HG02885 (cell line): ENCODE measurements around the gene EEF1A2.

Source experiments
- ATAC-seq: cut with Tn5 transposase; IDR thresholded peaks from one replicate; pipeline ENCODE4 v1.9.1; 2021; ENCODE audit warnings: mild to moderate bottlenecking; ENCODE audit not compliant: unreplicated experiment, poor library complexity

EEF1A2 gene

DNA sequence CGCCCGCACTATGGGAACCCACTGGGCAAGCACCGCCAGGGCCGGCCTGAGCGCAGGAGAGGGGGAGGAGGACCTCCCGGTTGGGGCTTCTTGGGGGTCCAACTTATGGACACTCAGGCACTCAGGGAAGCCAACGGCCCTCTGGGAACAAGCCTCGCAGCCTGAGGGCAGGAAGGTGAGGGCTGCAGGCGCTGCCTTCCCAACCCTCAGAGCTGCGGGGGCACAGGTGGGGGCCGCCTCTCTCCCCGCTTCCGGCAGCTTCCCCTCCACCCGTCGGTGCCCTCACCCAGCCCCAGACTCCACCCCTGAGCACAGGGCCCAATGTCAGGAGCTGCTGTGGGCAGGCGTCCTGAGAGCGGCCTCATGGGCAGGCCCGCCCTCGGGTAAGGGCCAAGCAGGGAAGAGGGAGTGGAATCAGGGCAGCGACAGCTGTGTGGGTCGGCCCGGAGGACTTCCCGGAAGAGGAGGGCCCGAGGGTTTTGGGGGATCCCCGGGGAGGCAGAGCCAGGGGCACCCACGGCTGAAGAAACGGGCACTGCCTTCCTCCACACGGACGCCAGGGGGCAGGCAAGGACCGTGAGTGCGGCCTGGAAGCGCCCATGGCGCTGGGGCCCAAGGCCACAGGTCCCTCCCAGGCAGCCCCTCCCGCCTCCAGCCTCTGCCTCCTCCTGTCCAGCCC is 38.8 kb upstream of the EEF1A2 start:
- peak; percentile 87 for ATAC-seq

DNA sequence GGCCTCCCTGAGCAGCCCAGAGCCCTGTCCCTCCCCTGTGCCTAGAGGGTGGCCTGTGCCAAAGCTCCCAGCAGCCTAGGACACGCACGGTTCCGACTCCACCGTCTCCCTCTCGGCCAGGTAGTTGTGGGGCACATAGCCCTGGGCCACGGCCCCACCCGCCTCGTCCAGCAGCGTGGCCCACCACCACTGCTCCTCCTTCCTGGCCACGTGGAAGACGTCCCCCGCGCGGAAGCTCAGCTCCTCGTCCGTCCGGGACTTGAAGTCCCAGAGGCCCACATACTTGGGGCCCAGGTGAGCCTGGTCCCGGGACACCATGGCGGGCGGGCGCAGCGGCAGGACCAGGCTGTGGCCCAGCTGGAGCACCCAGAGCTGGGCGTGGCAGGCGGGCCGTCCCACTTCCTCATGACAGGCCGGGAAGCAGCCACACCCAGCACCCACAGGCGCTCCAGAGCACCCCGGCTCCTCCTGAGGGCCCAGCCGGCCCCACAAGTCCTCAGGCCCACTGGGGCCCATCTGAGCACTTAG is 38.2 kb upstream of the EEF1A2 start, which contains the start of gene PTK6:
Gene PTK6, minus strand, starts transcription at position 380 of the 528 bp plus-strand sequence. Its CDS starts 62 bp downstream, at position 318.
- ATAC-seq = peak; percentile 6

DNA sequence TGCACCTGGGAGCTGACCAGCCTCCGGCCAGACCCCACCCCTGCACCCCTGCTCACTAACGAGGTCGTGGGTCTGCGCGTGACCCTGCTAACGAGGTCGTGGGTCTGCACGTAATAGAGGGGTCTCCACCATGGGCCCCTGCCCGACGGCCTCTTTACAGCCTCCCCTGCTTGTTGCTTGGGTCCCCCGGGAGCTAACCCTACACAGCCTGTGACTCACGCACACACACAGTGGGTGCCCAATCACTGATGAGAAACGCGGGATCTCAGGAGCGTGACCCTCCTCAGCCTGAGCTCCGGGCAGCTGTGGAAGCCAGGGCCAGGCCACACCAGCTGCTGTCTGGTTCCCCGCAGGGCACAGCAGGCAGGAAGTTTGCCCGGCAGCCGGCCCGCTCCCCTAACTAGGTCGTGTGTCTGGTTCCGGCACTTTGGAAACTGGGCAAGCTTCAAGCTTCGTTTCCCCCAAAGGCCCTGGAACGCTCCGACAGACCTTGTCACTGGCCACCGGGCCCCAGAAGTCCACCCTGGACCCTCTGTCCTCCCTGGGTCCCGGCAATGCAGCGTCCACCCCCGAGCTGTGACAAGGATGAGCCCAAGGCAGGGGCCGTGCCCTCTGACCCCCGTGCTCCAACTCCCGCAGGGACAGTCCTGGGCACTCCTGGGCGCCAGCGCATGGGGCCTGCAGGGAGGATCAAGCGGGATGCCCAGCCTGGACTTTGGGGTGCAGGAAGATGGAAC is 37.5 kb upstream of the EEF1A2 start:
- ATAC-seq = no peak

DNA sequence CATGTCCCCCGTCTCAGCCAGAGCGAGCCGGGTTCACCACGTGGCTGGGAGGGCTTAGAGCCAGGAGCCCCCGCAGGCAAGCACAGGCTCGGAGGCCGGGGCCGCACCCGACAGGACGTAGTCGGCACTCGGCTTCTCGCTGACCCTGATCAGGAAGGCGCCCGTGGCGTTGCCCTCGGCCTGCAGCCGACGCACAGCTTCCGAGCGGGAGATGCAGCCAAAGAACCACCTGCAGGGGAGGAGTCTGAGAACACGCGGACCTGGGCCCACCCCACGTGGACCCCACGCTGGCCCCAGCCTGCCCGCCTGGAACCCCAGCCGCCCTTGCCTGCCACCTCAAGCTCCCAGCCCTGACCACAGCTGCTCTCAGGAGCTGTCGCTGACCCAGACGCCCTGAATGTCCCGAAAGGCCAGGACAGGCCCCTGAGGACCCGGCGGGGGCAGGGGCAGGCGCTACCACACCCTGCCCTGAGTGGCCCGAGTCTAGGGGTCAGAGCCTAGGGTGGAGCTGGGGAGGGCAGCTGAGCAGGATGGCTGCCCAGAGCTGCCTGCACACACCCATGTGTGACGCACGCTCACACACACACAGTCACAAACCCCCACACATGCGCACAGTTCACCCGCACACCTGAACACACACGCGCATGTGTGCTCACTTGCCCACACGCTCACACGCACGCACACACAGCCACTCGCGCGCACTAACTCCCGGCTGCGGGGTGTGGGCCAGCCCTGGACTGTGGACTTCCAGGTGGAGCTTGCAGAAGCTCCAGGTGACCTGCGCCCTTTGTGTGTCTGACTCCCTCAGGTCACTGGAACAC is 36.2 kb upstream of the EEF1A2 start:
- ATAC-seq = no peak

DNA sequence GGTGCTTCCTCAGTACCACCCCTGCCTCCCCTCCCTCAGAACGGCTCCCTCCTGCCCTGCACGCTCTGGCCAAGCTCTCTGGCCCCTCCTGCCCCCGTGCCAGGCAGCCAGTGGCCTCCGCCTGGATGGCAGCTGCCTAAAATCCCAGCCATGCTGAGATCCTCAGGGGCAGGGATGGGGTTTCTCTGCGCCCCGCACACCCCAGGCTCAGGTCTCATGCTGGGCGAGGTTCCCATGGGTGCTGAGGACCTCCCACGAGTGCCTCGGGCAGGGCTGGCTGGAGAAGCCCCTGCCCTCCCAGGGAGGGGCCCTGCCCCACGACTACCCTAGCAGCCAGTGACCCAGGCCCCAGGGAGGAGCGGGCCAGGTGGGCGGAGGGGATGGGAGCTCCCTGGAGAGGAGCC is 35.5 kb upstream of the EEF1A2 start:
- ATAC-seq = no peak

DNA sequence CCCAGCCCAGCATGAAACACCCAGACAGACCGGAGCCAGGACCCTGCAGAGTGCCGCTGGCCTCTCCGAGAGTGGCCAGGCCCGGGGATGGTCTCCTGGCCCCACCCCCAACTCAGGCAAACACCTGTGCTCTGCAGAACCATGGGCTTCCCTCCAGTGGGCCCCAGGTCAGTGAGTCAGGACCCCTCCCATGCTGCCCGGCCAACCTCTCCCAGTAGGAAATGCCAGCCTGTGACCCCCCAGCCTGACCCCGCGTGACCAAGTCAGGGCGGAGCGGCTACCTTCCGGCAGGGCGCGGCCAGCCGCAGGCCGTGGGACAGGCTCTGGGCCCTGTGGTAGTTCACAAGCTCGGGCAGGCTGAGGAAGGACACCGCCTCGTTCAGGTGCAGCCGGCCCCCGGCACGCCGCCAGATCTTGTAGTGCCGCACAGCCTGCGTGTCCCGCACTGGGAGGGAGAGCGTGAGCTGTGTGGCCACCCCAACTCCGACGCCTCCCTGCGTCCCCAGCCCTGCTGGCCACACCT is 35.0 kb upstream of the EEF1A2 start:
- ATAC-seq = no peak

DNA sequence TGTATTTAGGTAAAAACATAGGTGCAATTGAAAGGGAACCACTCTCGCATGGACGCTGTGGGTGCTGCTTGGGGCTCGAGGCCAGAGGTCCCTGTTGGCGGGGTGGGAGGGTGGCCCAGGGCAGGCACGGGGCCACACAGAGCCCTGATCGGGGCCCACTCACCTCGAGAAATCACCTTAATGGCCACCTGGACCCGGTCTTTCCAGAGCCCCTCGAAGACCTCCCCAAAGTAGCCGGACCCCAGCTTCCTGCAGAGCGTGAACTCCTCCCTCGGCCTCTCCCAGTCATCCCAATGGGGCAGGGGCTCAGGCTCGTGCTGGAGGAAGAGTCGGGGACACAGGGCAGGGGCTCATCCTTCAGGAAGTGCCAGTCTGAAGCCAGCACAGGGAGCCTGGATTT is 34.5 kb upstream of the EEF1A2 start:
- ATAC-seq = no peak

DNA sequence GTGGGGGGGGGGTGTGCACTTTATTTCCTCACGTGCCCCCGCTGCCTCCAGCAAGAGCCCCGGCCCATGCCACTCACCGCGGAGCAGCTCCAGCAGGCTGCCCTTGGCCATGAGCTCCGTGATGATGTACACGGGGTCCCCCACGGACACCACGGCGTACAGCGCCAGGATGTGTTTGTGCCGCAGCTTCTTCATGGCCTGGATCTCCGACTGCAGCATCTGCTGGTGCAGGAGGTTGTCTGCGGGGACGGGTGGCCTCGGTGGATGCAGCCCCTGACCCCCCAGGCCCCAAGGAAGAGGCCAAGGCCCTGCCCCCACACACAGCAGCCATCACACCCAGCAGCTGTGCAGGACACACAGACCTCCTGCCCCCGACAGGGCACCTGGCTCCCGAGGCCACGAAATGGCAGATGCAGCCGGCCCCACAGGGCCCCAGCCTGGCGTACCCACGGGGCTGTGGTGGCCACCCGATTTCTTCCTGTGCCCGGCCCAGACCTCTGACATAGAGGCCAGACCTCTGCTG is 33.6 kb upstream of the EEF1A2 start:
- ATAC-seq = no peak

DNA sequence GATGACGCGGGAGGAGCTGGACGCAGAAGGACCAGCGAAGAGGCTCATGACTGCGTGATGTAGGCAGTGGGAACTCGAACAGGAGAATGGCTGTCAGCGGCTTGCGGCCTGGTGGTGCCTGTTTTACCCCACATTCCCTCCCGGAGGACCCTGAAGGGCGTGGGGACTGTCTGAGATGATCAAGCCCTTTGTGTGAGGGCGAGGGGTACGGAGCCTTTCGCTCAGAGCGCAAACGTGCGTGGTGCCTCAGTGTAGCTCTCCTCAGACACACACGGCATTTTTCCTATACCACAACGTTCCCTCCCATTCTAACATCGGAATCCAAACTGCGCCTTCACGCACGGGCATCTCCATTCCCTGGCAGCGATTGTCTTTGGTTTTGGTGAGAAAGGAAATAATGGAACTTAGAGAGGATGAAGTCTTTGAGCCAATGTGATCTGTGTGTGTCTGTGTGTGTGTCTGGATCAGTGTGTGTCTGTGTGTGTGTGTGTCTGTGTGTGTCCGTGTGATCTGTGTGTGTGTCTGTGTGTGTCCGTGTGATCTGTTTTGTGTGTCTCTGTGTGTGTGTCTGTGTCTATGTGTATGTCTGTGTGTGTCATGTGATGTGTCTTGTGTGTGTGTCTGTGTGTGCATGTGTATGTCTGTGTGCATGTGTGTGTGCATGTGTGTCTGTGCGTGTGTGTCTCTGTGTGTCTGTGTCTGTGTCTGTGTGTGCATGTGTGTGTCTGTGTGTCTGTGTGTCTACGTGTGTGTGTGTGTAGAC is 33.0 kb upstream of the EEF1A2 start:
- ATAC-seq = no peak

DNA sequence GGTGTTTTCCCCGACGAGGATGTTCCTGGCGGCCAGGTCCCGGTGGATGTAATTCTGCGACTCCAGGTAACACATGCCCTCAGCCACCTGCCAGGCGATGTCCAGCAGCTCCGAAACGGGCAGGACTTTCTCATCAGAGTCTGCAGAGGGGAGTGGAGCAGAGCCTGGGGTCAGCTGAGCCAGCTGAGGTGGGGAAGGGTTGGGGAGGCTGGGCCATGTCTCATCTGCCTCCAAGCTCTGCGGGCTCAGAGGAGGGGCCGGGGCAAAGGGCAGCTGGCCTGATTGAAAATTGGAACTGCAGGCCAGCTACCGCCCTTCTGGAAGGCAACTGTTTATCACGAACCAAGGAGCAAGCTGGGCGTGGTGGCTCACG is 31.9 kb upstream of the EEF1A2 start:
- ATAC-seq = no peak

DNA sequence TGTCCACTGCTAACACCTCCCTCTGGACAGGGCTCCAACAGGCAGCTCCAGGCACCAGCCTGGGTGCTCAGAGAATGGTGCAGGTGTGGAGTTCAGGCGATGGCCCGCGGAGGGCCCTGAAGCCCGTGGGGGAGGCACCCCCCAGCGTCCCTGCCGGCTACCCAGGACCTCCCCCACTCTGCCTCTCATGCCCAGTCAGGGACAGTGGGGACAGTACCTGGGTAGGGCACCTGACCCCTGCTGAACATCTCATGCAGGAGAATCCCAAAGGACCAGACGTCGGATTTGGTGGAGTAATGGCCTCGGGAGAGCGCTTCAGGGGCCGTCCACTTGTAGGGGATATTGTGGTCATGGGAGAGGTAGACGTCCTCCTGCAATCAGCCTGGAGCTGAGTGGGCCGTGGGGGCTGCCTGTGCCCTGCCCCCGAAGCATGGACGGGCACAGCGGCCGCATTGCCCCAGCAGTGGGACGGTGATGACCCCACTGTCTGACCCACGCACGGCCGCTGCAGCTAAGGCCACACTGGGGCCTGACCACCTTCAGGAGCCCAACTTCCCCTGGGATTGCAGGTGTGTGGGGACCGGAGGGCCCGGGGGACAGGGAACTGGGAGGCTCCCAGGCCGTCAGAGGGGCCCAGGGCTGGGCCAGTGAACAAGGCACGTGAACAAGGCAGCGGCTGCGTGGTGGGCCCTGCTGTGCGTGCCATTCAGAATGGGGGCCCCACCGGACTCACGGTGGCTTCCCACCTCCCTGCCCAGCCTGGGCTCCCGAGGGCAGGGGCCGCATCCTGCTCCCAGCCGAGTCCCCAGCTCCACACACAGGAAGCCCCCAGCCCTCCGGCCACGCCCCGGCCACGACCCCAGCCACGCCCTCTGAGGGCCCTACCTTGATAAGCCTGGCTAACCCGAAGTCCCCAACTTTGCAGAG is 31.2 kb upstream of the EEF1A2 start:
- ATAC-seq = no peak

DNA sequence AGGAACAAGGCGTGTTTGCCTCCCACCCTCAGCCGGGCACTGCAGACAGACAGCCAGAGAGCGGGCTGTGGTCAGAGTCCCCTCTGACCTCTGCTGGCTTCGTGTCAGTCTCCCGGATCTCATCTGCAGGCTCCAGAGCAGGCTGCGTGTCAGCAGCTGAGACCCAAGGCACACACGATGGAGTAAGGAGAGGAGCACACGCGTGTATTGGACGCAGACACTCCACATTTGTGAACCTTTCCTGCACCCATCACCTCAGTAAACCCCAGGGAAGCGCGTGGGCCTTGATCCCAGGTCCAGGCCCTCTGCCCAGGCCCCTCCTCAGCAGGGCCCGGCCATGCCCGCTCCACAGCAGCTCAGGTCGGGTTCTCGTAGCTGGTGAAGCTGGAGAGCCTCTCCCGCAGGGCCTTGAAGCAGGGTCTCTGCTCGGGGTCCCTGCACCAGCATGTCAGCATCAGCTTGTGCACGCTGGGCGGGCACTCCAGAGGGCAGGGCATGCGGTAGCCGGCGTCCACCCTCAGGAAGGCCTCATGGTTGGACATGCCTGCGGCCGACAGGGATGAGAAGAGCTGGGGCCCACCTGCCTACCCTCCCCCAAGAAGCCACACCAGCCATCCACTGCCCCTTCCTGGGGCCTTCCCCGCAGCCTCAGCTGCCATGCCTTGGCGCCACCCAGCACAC is 30.4 kb upstream of the EEF1A2 start:
- no peak for ATAC-seq

DNA sequence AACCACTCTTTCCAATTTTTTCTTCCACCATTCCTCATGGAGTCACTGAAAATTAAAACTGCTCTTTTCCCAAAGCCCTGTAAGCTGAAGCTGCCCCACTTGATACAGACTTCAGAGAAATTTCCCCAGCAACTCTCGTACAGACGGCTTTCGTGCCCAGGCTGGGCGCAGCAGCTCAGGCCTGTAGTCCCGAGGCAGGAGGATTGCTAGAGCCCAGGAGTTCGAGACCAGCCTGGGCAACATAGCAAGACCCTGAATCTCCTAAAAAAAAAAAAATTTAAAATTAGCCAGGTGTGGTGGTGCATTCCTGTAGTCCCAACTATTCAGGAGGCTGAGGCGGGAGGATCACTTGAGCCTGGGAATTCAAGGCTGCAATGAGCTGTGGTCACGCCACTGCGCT is 28.3 kb upstream of the EEF1A2 start:
- no peak for ATAC-seq

DNA sequence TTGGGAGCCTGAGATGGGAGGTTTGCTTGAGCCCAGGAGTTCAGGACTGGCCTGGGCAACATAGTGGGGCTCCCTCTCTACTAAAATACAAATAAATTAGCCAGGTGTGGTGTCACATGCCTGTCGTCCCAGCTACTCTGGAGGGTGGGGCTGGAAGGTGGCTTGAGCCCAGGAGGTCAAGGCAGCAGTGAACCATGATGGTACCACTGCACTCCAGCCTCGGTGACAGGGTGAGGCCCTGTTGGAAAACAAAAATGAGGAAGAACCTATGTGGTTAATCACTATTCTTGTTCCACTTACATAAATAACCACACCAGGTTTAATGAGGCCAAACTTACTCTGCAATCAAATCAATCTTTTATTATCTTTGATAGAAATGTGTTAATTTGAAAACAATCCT is 27.1 kb upstream of the EEF1A2 start:
- no peak for ATAC-seq

DNA sequence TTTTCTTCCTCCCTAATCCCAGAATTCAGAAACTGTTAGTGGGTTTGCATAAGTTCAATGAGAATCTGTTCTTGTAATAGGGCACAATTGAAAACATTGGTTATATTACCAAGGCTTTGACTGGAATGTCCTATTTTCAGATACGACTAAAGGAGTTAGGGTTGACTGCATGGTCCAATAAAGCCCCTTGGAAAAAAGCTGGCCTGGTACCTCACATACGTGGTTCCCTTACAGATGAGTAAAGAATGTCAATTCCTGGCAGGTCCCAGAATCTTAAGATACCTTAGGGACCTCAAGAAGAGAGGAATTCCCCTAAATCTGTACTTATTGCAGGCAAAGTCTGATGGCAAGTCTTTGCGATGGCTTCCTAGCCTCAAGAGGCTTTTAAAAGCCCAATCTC is 26.3 kb upstream of the EEF1A2 start:
- ATAC-seq = no peak

DNA sequence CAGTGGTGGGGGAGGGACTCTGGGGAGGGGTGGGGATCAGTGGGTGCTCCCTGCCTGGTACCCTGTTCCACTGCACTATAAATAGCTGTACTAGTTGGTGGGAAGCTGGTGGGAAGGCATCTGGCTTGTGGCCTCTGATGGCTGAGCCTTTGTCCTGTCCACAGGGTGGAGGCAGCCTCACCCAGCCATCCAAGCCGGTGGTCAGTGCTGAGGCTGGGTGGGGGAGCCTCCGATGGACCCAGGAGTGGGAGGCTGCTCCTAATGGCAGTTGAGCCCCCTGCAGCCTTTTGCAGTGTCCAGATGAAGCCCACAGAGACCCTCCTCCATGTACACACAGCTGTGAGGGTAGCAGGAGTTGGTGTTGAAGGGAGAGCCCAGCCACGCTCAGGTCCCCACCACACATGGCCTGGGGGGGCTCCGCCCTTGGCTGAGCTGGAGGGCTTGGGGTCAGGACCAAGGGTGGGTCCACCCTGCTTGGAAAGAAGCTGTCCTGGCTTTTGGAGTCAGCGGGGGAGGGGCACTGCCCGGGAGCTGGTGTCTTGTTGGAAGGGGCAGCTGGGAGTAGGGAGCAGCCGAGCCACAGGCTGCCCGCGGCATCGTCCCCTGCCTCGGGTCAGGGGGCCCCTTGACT is 24.2 kb upstream of the EEF1A2 start:
- ATAC-seq = no peak

DNA sequence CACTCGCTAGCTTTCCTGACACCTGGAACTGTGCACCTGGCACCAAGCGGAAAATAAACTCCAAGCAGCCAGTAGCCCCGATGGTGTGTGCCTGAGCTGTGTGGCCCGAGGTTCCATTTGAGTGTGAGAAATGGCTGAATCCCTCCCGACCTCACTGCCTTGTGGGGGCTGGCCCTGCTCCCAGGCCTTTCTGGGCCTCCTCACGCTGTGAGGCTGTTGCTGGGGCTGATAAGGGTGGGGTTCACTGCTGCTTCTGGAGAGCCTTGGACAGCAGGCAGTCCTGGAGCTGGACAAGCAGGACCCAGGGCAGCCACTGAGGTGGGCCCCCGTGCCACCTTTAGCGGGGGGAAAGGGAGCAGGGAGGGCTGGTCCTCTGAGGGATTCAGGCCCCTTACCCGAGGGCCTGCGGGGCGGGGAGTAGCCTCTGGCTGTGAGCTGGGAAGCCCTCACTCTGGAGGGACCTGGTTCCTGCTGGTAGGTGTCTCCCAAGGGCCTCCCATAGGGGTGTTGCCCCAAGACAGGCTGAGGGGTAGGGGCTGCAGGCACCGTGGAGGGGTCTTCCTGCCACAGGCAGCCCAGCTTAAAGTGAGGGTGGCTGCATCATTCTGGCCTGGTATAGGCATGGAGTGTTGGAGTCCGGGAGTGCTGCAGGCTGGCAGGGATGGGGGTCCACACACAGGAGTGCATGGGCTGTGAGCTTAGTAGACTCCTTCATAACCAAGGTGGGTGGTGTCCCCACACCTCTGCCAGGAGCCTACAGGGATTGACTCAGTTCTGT is 23.4 kb upstream of the EEF1A2 start:
- ATAC-seq = no peak
